Measurements from ENCODE around the gene MBLAC1.

GRCh38 chr7:100163871-100164270 is 37.1 kb downstream of the MBLAC1 start:
- no peak for TF ChIP-seq CTCF (IDR thresholded peaks at IDR 0.05)
- no peak for TF ChIP-seq POLR2A (IDR thresholded peaks at IDR 0.05)
- no peak for TF ChIP-seq POLR2AphosphoS5 (IDR thresholded peaks at IDR 0.05)
- no peak for TF ChIP-seq EP300 (IDR thresholded peaks at IDR 0.05; ENCODE audit: low read depth)
